ENCODE measurements around the gene ALOXE3. TPM values are rescaled to one million over a fixed set of nuclear protein-coding genes. Genes with fewer than 3 reads are reported as not detected.
A peak's percentile ranks its signal among the peaks of the same experiment; 100 is the strongest.

ALOXE3 gene
- polyA plus RNA-seq, 1 experiment = 0.04 TPM

- TF ChIP-seq, protein P1, sequence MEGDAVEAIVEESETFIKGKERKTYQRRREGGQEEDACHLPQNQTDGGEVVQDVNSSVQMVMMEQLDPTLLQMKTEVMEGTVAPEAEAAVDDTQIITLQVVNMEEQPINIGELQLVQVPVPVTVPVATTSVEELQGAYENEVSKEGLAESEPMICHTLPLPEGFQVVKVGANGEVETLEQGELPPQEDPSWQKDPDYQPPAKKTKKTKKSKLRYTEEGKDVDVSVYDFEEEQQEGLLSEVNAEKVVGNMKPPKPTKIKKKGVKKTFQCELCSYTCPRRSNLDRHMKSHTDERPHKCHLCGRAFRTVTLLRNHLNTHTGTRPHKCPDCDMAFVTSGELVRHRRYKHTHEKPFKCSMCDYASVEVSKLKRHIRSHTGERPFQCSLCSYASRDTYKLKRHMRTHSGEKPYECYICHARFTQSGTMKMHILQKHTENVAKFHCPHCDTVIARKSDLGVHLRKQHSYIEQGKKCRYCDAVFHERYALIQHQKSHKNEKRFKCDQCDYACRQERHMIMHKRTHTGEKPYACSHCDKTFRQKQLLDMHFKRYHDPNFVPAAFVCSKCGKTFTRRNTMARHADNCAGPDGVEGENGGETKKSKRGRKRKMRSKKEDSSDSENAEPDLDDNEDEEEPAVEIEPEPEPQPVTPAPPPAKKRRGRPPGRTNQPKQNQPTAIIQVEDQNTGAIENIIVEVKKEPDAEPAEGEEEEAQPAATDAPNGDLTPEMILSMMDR (IDR thresholded peaks at IDR 0.05; ENCODE audit: low read depth, low read length) = peak; percentile 36
- Histone ChIP-seq H3K27ac (ENCODE audit: low read depth, low read length) (no peak overlapping the region), H3K27me3 (ENCODE audit: control insufficient read depth, insufficient read depth, low read length) (peaks cover 22% of the 10 kb centered on the region), H3K9me3 (ENCODE audit: control insufficient read depth, insufficient read depth, low read length) (no peaks in the 10 kb centered on the region; the same call in 1 of the 2 replicates), H3K4me3 (ENCODE audit: low read depth, low read length) (peak overlapping the region; percentile 69)
- CTCF ChIA-PET = interaction anchor here (1.2 to 3.8 kb wide), 6 partner anchors 10 to 101 kb away, joined by 6 to 71 read pairs (median 24); no protein-coding TSS in a partner anchor
- DNase-seq (ENCODE audit: low read depth, low spot score) = no peak
- POLR2A ChIA-PET = interaction anchor here (1.5 to 2.8 kb wide), 2 partner anchors 53 to 90 kb away, joined by 4 to 18 read pairs; partner anchors contain the start of gene AURKB
Observed at GRCh38 chr17:8120520-8121406, 2.4 kb upstream of the ALOXE3 start.

DNA sequence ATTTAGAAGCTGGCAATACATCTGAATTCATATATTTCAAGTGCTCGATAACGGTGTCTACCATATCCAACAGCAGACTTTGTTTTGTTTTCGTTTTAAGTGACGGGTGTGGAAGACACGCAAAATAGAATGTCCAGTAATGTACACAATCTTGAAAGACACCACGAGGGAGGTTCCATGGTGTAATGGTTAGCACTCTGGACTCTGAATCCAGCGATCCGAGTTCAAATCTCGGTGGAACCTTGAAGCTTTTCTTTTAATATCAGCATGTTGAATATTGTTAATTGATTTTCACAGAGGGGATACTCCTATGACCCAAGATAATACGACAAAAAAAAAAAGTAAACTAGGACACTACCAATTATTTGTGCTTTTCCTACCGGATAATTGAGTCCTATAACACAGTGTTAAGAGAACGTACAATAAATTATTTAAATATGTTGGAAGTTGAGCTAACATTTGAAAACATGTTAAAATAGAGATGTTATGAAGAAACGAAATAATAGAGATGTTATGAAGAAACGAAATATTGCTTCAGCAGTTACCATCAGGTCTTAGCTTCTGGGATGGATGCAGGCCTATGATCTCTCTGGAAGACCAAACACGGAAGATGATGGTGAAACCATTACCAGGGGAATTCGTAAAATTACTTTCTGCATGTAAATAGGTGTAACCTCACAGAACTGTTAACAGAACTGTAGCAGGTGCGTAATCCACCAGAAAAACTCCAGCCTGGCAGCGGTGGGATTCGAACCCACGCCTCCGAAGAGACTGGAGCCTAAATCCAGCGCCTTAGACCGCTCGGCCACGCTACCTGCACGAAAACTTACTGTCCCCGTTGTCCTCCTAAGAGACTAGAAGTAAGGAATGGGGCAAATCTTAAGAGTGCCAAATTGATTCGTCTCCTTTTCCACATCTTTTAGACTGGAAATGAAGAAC lies 1.5 kb upstream of the ALOXE3 start:
- TF ChIP-seq, protein P1 (IDR thresholded peaks at IDR 0.05; ENCODE audit: low read depth, low read length) = no peak
- ChIA-PET POLR2A (interaction anchor here (0.6 to 2.8 kb wide), 8 partner anchors 31 to 107 kb away, joined by 3 to 18 read pairs (median 4); partner anchors contain the start of genes AURKB and BORCS6), CTCF (interaction anchor here (0.5 to 3.8 kb wide), 36 partner anchors 7 to 295 kb away, joined by 3 to 71 read pairs (median 6); partner anchors contain the start of gene BORCS6)
- Histone ChIP-seq H3K27me3 (ENCODE audit: control insufficient read depth, insufficient read depth, low read length) (peaks cover 26% of the 10 kb centered on the region), H3K9me3 (ENCODE audit: control insufficient read depth, insufficient read depth, low read length) (no peaks in the 10 kb centered on the region; the same call in 1 of the 2 replicates), H3K4me3 (ENCODE audit: low read depth, low read length) (peak overlapping the region; percentile 69), H3K27ac (ENCODE audit: low read depth, low read length) (no peak overlapping the region)
- peak; percentile 83 for DNase-seq (ENCODE audit: low read depth, low spot score)

DNA sequence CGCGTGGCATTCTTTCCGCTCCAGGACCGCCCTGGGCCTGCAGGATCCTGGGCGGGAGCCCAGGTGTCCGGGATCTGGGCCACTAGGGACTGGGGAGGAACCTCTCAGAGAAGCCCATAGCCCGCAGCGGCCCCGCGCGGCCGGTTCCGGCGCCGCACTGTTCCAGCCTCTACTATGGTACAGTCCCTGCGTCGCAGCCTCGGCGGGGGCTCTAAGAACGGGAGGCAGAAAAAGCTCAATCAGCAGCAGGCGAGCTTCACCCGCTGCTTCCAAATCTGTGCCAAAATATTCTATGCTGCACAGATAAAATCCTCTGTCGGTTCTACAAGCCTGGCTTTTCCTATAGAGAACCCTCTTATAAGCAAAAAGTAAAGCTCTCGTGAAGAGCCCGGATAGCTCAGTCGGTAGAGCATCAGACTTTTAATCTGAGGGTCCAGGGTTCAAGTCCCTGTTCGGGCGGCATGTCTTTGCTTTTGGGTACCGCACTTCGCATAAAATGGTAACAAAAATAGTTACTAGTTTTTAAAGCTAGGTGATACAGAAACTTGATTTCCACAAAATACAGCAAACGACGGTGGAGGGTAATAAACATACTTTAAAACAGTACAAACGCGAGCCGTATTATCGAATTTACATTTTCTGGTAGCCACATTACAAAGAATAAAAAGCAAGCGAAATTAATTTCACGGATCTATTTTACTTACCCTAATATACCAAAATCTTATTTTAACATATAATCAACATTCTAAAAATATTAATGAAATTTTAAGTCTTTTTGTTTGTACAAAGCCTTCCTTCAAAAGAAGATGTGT lies 661 bp upstream of the ALOXE3 start:
- Histone ChIP-seq H3K9me3 (ENCODE audit: control insufficient read depth, insufficient read depth, low read length) (no peaks in the 10 kb centered on the region; the same call in 1 of the 2 replicates), H3K27ac (ENCODE audit: low read depth, low read length) (peak overlapping the region; percentile 31), H3K27me3 (ENCODE audit: control insufficient read depth, insufficient read depth, low read length) (peaks cover 32% of the 10 kb centered on the region), H3K4me3 (ENCODE audit: low read depth, low read length) (peak overlapping the region; percentile 76)
- DNase-seq (ENCODE audit: low read depth, low spot score) = peak; percentile 59
- TF ChIP-seq, protein P1 (IDR thresholded peaks at IDR 0.05; ENCODE audit: low read depth, low read length) = peak; percentile 90
- CTCF ChIA-PET = interaction anchor here (0.5 to 3.8 kb wide), 47 partner anchors 8 to 332 kb away, joined by 3 to 71 read pairs (median 5); partner anchors contain the start of genes BORCS6 and SLC25A35
- POLR2A ChIA-PET = interaction anchor here (0.6 to 2.8 kb wide), 11 partner anchors 32 to 141 kb away, joined by 3 to 18 read pairs (median 3); partner anchors contain the start of genes AURKB and BORCS6

- TF ChIP-seq, protein P1 (IDR thresholded peaks at IDR 0.05; ENCODE audit: low read depth, low read length) = no peak
- Histone ChIP-seq H3K4me3 (ENCODE audit: low read depth, low read length) (peak overlapping the region; percentile 76), H3K27ac (ENCODE audit: low read depth, low read length) (no peak overlapping the region), H3K9me3 (ENCODE audit: control insufficient read depth, insufficient read depth, low read length) (no peaks in the 10 kb centered on the region), H3K27me3 (ENCODE audit: control insufficient read depth, insufficient read depth, low read length) (peaks cover 35% of the 10 kb centered on the region)
- POLR2A ChIA-PET = no interaction called here
- no peak for DNase-seq (ENCODE audit: low read depth, low spot score)
- CTCF ChIA-PET = interaction anchor here (0.5 to 3.8 kb wide), 10 partner anchors 8 to 1565 kb away, joined by 3 to 71 read pairs (median 12); no protein-coding TSS in a partner anchor
Observed at GRCh38 chr17:8117367-8117979, 841 bp downstream of the ALOXE3 start.

Data from AG04450 (cell line).